Measurements from ENCODE around the gene GOLGA6B. TPM values are rescaled to one million over a fixed set of nuclear protein-coding genes. Genes with fewer than 3 reads are reported as not detected.

The GOLGA6B gene
- total RNA-seq, 1 experiment from 2014 or later, result 0.10 TPM

DNA sequence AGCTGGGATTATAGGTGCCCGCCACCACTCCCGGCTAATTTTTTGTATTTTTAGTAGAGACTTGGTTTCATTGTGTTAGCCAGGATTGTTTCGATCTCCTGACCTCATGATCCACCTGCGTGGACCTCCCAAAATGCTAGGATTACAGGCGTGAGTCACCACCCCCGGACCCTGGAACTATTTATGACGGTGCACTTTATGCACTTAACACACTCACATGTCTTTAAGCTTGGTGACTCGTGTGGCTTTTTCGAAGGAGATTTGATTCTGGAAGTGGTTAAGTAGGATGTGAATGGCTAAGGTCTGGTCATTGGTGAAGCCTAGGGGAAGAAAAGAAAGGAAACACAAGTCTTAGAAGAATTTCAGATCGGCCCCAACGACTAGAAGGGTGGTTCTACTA, 51.8 kb downstream of the GOLGA6B start:
- TF ChIP-seq SP1 (IDR thresholded peaks at IDR 0.05; ENCODE audit: low read depth), result no peak
- no peak for TF ChIP-seq CBX3 (IDR thresholded peaks at IDR 0.05; ENCODE audit: low read depth)
- TF ChIP-seq FOSL1 (IDR thresholded peaks at IDR 0.05; ENCODE audit: low read depth), result no peak
- no peak for TF ChIP-seq REST (IDR thresholded peaks at IDR 0.05; ENCODE audit: low read depth)
- TF ChIP-seq POLR2A (IDR thresholded peaks at IDR 0.05; ENCODE audit: borderline replicate concordance, extremely low read depth, insufficient read depth, insufficient read length), result no peak
- TF ChIP-seq EZH2 (IDR thresholded peaks at IDR 0.05), result no peak
- no peak for TF ChIP-seq RAD21 (IDR thresholded peaks at IDR 0.05; ENCODE audit: low read depth)
- TF ChIP-seq, protein P1, sequence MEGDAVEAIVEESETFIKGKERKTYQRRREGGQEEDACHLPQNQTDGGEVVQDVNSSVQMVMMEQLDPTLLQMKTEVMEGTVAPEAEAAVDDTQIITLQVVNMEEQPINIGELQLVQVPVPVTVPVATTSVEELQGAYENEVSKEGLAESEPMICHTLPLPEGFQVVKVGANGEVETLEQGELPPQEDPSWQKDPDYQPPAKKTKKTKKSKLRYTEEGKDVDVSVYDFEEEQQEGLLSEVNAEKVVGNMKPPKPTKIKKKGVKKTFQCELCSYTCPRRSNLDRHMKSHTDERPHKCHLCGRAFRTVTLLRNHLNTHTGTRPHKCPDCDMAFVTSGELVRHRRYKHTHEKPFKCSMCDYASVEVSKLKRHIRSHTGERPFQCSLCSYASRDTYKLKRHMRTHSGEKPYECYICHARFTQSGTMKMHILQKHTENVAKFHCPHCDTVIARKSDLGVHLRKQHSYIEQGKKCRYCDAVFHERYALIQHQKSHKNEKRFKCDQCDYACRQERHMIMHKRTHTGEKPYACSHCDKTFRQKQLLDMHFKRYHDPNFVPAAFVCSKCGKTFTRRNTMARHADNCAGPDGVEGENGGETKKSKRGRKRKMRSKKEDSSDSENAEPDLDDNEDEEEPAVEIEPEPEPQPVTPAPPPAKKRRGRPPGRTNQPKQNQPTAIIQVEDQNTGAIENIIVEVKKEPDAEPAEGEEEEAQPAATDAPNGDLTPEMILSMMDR (IDR thresholded peaks at IDR 0.05 in 2 of 3, conservative IDR thresholded peaks at IDR 0.05 in 1 of 3; ENCODE audit: borderline replicate concordance in 1 of 3, insufficient read depth in 1 of 3, low read depth in 2 of 3, low read length in 2 of 3), result no peak
- TF ChIP-seq ELF1 (IDR thresholded peaks at IDR 0.05; ENCODE audit: borderline replicate concordance, low read depth), result no peak
- no peak for TF ChIP-seq ZBTB33 (IDR thresholded peaks at IDR 0.05; ENCODE audit: extremely low read depth, insufficient replicate concordance, low read length)
- TF ChIP-seq YY1 (IDR thresholded peaks at IDR 0.05; ENCODE audit: extremely low read depth, insufficient replicate concordance, low read depth, low read length), result no peak
- no peak for TF ChIP-seq ZFX (IDR thresholded peaks at IDR 0.05)
- TF ChIP-seq, protein P2, sequence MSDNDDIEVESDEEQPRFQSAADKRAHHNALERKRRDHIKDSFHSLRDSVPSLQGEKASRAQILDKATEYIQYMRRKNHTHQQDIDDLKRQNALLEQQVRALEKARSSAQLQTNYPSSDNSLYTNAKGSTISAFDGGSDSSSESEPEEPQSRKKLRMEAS (IDR thresholded peaks at IDR 0.05), result no peak
- TF ChIP-seq EZH2phosphoT487 (IDR thresholded peaks at IDR 0.05; ENCODE audit: borderline replicate concordance), result no peak
- intact Hi-C loops (cut with micrococcal nuclease), result no loop called here
- peak overlapping the region; percentile 28 for H3K4me2 ChIP-seq (ENCODE audit: low read length)
- H3K79me2 ChIP-seq (ENCODE audit: insufficient read depth, low read length), result no peaks in the 10 kb centered on the region
- H3K4me1 ChIP-seq (ENCODE audit: control insufficient read depth in 1 of 2, insufficient read depth in 2 of 2, low read length in 2 of 2), result peaks cover 0 to 7% of the 10 kb centered on the region in 2 experiments; a peak in 2 of 4 replicates
- no peaks in the 10 kb centered on the region for H4K20me1 ChIP-seq (ENCODE audit: insufficient read depth)
- no peaks in the 10 kb centered on the region for H3K9me2 ChIP-seq (ENCODE audit: insufficient read depth)
- DNase-seq (ENCODE audit: low read depth, low spot score) (no peak), ATAC-seq (peak; percentile 46; the same call in 1 of the 2 replicates)
- H3K36me3 ChIP-seq (ENCODE audit: control insufficient read depth in 1 of 2, insufficient read depth in 2 of 2, low read length in 2 of 2), result no peaks in the 10 kb centered on the region
- CTCF ChIA-PET, result interaction anchor here (1.0 to 1.7 kb wide), 2 partner anchors 16 kb away, joined by 5 to 13 read pairs; no protein-coding TSS in a partner anchor
- no peaks in the 10 kb centered on the region for H3K9me3 ChIP-seq (ENCODE audit: control insufficient read depth in 1 of 2, insufficient read depth in 1 of 2, low read depth in 1 of 2, low read length in 2 of 2)
- RAD21 ChIA-PET (ENCODE audit: low non-redundant PET in 1 of 2, low total read pairs in 2 of 2, uncharacterized antibody in 2 of 2, unreplicated experiment in 2 of 2), result no interaction called here
- no peaks in the 10 kb centered on the region for H3K27me3 ChIP-seq (ENCODE audit: insufficient read depth, low read length)
- no peak overlapping the region for H3K4me3 ChIP-seq (replicated peaks in 1 of 2; ENCODE audit: low read depth in 1 of 2, low read length in 2 of 2)
- BruUV-seq (replicated peaks), result no TSS peak
- POLR2A ChIA-PET, result no interaction called here
- H2AFZ ChIP-seq (ENCODE audit: low read depth, low read length, poor library complexity, severe bottlenecking), result no peak overlapping the region
- no peak overlapping the region for H3K9ac ChIP-seq (ENCODE audit: low read length)
- H3K27ac ChIP-seq (ENCODE audit: low read depth, low read length), result no peak overlapping the region
